Central memory CD8-positive, alpha-beta T cell (primary cell): Measurements from ENCODE around the gene SPOPL.
A peak's percentile ranks its signal among the peaks of the same experiment; 100 is the strongest.
"Not testable (repeated sequence)": the region's sequence is repeated elsewhere in the genome, so short reads cannot be mapped to it uniquely, and the experiment has no call there.

Experiments
- ATAC-seq: fragments of 150-1000 bp; cut with Tn5 transposase; replicated peaks from 2 replicates; pipeline ENCODE4 v1.10.0; 2022; ENCODE audit warnings: mild to moderate bottlenecking, moderate FRiP score, moderate number of reproducible peaks; ENCODE audit not compliant: poor library complexity, severe bottlenecking; ENCODE audit errors: extremely low read depth
- DNase-seq, 2 donors: peaks; one replicate each; pipeline ENCODE4 v3.0.0; 2021; ENCODE audit warnings: low spot score in 2 of 2
- H3K27ac Mint-ChIP-seq: one replicate; pipeline ENCODE4 v1.8.0; 2022; ENCODE audit warnings: low read depth, mild to moderate bottlenecking, moderate library complexity, mixed read lengths
- H3K27me3 Mint-ChIP-seq: one replicate; pipeline ENCODE4 v1.8.0; 2022; ENCODE audit warnings: mixed read lengths
- H3K36me3 Mint-ChIP-seq: one replicate; pipeline ENCODE4 v1.8.0; 2022; ENCODE audit warnings: mild to moderate bottlenecking, moderate library complexity, mixed read lengths; ENCODE audit not compliant: insufficient read depth
- H3K4me1 Mint-ChIP-seq: one replicate; pipeline ENCODE4 v1.8.0; 2022; ENCODE audit warnings: mixed read lengths
- H3K4me3 Mint-ChIP-seq: one replicate; pipeline ENCODE4 v1.8.0; 2022; ENCODE audit warnings: mild to moderate bottlenecking, moderate library complexity, mixed read lengths
- H3K9me3 Mint-ChIP-seq: one replicate; pipeline ENCODE4 v1.8.0; 2022; ENCODE audit warnings: mixed read lengths

The SPOPL gene

DNA sequence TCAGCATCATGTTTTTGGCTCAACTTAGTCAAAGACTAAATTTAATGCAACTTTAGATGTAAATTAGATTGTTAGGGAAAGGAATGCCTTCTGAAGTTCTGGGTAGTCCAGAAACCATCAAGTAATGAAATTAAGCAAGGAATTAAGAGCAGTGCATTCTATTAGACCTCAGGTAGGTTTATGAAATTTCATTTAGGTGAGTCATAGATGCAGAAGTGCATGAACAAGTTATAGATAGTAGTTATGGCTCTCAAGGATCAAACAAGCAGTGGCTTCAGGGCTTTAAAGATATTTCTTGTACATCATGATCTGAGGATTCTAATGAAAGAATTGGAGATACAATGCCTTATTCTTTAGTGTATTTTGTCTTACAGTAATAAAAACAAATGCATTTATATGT lies 25.4 kb upstream of the SPOPL start:
- Mint-ChIP-seq H3K36me3 (no peaks in the 10 kb centered on the region), H3K27ac (no peak overlapping the region), H3K4me3 (no peak overlapping the region), H3K4me1 (no peaks in the 10 kb centered on the region), H3K9me3 (no peaks in the 10 kb centered on the region), H3K27me3 (no peaks in the 10 kb centered on the region)
- no peak for DNase-seq
- ATAC-seq: no peak

GRCh38 chr2:138476940-138477339 lies 24.6 kb upstream of the SPOPL start:
- DNase-seq (no peak), ATAC-seq (no peak)
- Mint-ChIP-seq H3K4me3 (no peak overlapping the region), H3K36me3 (no peaks in the 10 kb centered on the region), H3K4me1 (no peaks in the 10 kb centered on the region), H3K27me3 (no peaks in the 10 kb centered on the region), H3K9me3 (no peaks in the 10 kb centered on the region), H3K27ac (no peak overlapping the region)

GRCh38 chr2:138482796-138483195 lies 18.8 kb upstream of the SPOPL start:
- DNase-seq, H3K36me3 Mint-ChIP-seq, H3K4me3 Mint-ChIP-seq, ATAC-seq, H3K4me1 Mint-ChIP-seq, H3K27ac Mint-ChIP-seq, H3K27me3 Mint-ChIP-seq, H3K9me3 Mint-ChIP-seq: not testable (repeated sequence)

- ATAC-seq: no peak
Measured at GRCh38 chr2:138485019-138485418, 16.6 kb upstream of the SPOPL start.

GRCh38 chr2:138486363-138487198 lies 15.0 kb upstream of the SPOPL start:
- ATAC-seq: no peak
- Mint-ChIP-seq H3K27ac (no peak overlapping the region), H3K4me3 (no peak overlapping the region)

More at GRCh38 chr2:138485019-138485418, 16.6 kb upstream of the SPOPL start:
- Mint-ChIP-seq H3K27ac (no peak overlapping the region), H3K4me3 (no peak overlapping the region), H3K36me3 (no peaks in the 10 kb centered on the region), H3K27me3 (no peaks in the 10 kb centered on the region), H3K9me3 (no peaks in the 10 kb centered on the region), H3K4me1 (no peaks in the 10 kb centered on the region)
- DNase-seq: no peak

DNA sequence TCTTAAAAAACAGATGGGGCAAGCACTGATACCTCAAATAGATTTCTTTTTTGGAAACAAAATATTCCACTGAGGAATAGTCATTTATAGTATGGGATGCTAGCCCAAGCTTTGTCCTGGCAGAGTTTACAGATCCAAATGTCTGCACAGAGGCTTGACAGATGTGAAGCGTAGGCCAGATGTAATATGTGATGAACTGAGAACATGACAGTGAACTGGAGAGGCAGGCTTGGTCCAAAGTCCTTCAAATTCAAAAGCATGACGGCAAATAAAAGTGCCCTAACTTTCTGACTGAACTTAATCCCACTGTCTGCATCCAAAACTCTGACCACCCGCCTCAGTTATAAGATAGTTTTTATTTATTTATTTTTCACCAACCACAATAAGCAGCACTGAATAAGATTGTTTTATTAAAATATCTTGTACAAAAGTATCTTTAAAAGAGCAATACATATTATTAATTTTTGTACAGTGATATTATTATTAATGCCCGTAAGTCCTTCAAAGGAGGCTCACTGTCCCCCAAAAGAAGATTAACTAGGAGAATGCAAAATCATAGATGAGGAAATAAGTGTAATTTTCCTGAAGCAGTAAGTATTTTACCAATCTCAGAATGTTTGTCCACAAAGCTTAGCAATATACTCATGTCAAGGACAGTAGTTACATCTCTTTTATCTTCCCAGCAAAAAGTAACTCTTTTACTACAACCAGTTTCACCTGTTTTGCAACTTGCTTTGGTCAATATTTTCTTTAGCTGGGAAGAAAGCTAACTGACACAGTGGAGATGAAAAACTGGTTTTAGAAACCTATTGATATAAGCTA lies 10.7 kb upstream of the SPOPL start:
- DNase-seq (no peak), ATAC-seq (no peak)
- H3K4me1 Mint-ChIP-seq: peaks cover 4% of the 10 kb centered on the region
- H3K4me3 Mint-ChIP-seq: no peak overlapping the region
- H3K27ac Mint-ChIP-seq: no peak overlapping the region
- H3K27me3 Mint-ChIP-seq: no peaks in the 10 kb centered on the region
- peaks cover 2% of the 10 kb centered on the region for H3K36me3 Mint-ChIP-seq
- no peaks in the 10 kb centered on the region for H3K9me3 Mint-ChIP-seq

More at GRCh38 chr2:138486363-138487198, 15.0 kb upstream of the SPOPL start:
- Mint-ChIP-seq H3K9me3 (no peaks in the 10 kb centered on the region), H3K4me1 (no peaks in the 10 kb centered on the region), H3K36me3 (no peaks in the 10 kb centered on the region), H3K27me3 (no peaks in the 10 kb centered on the region)
- DNase-seq: no peak

DNA sequence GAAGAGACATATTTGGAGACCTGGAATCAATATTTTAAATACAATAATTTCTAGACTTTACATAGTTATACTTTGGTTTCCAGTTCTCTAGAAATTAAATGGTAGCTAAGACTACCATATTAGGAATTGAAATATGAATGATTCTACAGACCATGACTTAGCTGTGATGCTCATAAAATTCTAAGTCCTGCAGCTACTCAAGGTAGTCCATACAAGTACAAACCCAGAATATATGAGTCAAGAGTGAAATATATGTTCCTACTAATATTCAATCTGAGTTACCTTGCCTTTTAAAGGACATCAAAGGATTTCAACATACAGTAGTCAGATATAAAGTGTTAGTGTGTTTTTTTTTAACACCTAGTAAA lies 10.1 kb upstream of the SPOPL start:
- Mint-ChIP-seq H3K4me1 (peaks cover 4% of the 10 kb centered on the region), H3K27ac (no peak overlapping the region), H3K9me3 (no peaks in the 10 kb centered on the region), H3K27me3 (no peaks in the 10 kb centered on the region), H3K4me3 (no peak overlapping the region), H3K36me3 (peaks cover 2% of the 10 kb centered on the region)
- no peak for ATAC-seq
- DNase-seq: no peak

DNA sequence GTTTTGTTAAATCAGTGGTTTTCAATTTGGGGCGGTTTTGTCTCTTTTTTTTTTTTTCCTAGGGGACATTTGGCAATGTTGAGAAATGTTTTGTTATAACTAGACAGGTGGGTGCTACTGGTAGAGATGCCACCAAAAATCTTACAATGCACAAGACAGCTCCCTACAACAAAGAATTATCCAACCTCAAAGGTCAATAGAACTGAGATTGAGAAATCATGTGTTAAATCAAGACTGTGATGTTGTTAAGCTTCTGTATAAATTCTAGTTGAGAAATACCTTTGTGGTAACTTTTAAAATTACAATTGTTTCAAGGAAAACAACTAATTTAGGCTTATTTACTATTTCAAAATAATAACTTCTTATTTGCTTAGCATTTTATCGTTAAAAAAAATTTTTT lies 9.4 kb upstream of the SPOPL start:
- ATAC-seq (no peak), DNase-seq (no peak)
- Mint-ChIP-seq H3K4me3 (no peak overlapping the region), H3K27me3 (no peaks in the 10 kb centered on the region), H3K27ac (no peak overlapping the region), H3K4me1 (peaks cover 4% of the 10 kb centered on the region), H3K36me3 (peaks cover 2% of the 10 kb centered on the region), H3K9me3 (no peaks in the 10 kb centered on the region)

- H3K27ac Mint-ChIP-seq: no peak overlapping the region
- ATAC-seq (no peak), DNase-seq (no peak)
- H3K36me3 Mint-ChIP-seq: peaks cover 2% of the 10 kb centered on the region
- H3K9me3 Mint-ChIP-seq: no peaks in the 10 kb centered on the region
- peaks cover 4% of the 10 kb centered on the region for H3K4me1 Mint-ChIP-seq
- no peak overlapping the region for H3K4me3 Mint-ChIP-seq
- no peaks in the 10 kb centered on the region for H3K27me3 Mint-ChIP-seq
Measured at GRCh38 chr2:138493334-138493733, 8.2 kb upstream of the SPOPL start.

DNA sequence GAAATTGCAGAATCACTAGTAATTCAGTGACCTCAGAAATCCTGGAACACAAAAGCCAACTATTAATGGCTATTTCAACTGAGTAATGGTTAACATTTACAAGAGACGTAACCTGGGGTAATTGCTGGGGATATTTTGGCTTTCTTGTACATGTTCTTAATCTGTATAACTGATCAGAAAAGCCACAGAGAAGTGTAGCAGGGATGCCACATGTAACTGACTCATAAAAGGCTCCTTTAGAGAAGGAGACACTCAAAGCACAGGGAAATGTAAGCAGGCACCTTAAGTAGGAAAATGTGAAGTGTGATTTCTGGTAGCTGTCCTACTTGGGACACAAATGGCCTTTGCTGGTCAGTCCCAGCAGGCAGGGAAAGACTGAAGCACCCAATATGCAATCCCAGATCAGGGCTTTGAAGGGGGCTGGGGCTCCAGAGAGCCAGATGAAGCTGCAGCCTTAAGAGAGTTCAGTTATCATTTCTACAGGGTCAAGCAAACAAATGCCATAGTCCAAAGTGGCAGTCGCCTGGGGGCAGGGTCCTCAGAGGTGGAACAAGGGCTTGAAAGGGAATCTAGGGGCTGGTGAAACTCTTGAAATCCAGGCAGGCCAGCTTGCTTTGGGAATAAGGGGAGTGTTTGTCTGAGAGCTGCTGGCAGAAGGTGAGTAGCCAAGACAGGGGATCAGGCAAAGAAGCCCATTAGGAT lies 7.2 kb upstream of the SPOPL start:
- ATAC-seq (no peak), DNase-seq (no peak)
- H3K36me3 Mint-ChIP-seq: peaks cover 2% of the 10 kb centered on the region
- peak overlapping the region; percentile 33 for H3K27ac Mint-ChIP-seq
- no peaks in the 10 kb centered on the region for H3K9me3 Mint-ChIP-seq
- peaks cover 4% of the 10 kb centered on the region for H3K4me1 Mint-ChIP-seq
- H3K27me3 Mint-ChIP-seq: no peaks in the 10 kb centered on the region
- H3K4me3 Mint-ChIP-seq: no peak overlapping the region

- H3K4me1 Mint-ChIP-seq: peaks cover 4% of the 10 kb centered on the region
- ATAC-seq (no peak), DNase-seq (no peak)
- no peak overlapping the region for H3K4me3 Mint-ChIP-seq
- no peak overlapping the region for H3K27ac Mint-ChIP-seq
- peaks cover 2% of the 10 kb centered on the region for H3K36me3 Mint-ChIP-seq
- H3K9me3 Mint-ChIP-seq: no peaks in the 10 kb centered on the region
- no peaks in the 10 kb centered on the region for H3K27me3 Mint-ChIP-seq
Measured at GRCh38 chr2:138495384-138495783, 6.2 kb upstream of the SPOPL start.

DNA sequence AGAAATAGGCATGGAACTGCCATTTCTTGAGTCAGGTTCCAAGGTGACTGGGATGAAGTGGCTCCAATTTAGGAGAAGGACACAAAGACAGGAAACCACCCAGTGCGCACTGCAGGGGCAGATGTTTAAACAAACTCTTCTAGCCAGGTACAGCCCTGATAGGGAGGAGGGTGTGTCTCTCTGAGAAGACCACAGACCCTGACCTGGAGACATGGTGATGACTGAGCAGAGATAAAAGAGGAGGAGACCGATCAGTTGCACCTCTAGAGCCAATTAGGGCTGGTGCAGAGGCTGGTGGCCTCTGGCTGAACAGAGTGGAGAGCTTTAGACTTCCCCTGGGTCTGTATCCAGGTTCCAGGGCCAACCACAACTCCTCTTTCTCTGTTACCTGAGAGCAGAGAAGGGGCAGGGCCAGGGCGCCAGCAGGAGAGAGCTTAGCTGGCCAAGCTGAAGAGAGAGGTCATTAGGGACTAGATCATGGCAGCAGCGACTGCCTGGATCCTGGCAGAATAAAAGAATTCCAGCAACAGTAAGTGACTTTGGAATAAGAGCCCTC lies 5.4 kb upstream of the SPOPL start:
- Mint-ChIP-seq H3K4me1 (peaks cover 8% of the 10 kb centered on the region), H3K4me3 (no peak overlapping the region), H3K27ac (no peak overlapping the region), H3K9me3 (no peaks in the 10 kb centered on the region), H3K27me3 (no peaks in the 10 kb centered on the region), H3K36me3 (peaks cover 2% of the 10 kb centered on the region)
- ATAC-seq: no peak
- DNase-seq: no peak
